Erythroblast (primary cell): ENCODE results near the gene EIF3D.

Experiments
- GATA1 ChIP-seq: IDR thresholded peaks from 2 replicates; pipeline ENCODE4 v1.6.1; 2011; ENCODE audit warnings: low read depth, mild to moderate bottlenecking, control low read depth, low read length, moderate library complexity
- POLR2A ChIP-seq: IDR thresholded peaks from 2 replicates; pipeline ENCODE4 v1.6.1; 2011; ENCODE audit warnings: mild to moderate bottlenecking, low read length

GRCh38 chr22:36469094-36469710, 59.8 kb downstream of the EIF3D start:
- no peak for TF ChIP-seq POLR2A
- TF ChIP-seq GATA1: no peak
